ENCODE results near the gene WAS.
"Not testable (repeated sequence)": the region's sequence is repeated elsewhere in the genome, so short reads cannot be mapped to it uniquely, and the experiment has no call there.

The WAS gene

DNA sequence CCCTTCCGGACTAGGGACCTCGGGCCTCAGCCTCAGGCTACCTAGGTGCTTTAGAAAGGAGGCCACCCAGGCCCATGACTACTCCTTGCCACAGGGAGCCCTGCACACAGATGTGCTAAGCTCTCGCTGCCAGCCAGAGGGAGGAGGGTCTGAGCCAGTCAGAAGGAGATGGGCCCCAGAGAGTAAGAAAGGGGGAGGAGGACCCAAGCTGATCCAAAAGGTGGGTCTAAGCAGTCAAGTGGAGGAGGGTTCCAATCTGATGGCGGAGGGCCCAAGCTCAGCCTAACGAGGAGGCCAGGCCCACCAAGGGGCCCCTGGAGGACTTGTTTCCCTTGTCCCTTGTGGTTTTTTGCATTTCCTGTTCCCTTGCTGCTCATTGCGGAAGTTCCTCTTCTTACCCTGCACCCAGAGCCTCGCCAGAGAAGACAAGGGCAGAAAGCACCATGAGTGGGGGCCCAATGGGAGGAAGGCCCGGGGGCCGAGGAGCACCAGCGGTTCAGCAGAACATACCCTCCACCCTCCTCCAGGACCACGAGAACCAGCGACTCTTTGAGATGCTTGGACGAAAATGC is at the start of gene WAS:
WAS (plus strand) TSS at position 389 of the 572 bp plus-strand sequence; CDS start at position 444, 55 bp downstream.
- FAIRE-seq (no peak), DNase-seq (ENCODE audit: insufficient read length, low spot score) (no peak)
- TF ChIP-seq POLR2A (IDR thresholded peaks at IDR 0.05; ENCODE audit: low read depth, low read length), result no peak

DNA sequence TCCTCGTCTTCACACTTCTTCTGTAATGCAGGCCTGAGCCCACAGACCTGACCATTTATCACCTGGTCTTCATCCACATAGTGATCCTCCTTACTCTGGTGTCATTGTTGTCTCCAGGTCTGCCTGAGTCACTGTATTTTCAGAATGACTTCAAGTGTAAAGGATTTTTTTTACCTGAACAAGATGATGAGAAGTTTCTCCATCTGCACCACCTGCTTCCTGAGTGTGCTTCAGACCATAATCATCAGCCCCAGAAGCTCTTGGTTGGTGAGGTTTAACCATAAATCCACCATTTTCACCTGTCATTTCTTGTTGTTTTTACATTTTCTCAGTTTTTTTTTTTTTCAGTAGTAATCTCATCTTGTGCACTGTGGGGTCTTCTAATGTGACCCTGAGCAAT is 47.3 kb upstream of the WAS start:
- FAIRE-seq (no peak), DNase-seq (ENCODE audit: insufficient read length, low spot score) (no peak)
- no peak for TF ChIP-seq POLR2A (IDR thresholded peaks at IDR 0.05; ENCODE audit: low read depth, low read length)

DNA sequence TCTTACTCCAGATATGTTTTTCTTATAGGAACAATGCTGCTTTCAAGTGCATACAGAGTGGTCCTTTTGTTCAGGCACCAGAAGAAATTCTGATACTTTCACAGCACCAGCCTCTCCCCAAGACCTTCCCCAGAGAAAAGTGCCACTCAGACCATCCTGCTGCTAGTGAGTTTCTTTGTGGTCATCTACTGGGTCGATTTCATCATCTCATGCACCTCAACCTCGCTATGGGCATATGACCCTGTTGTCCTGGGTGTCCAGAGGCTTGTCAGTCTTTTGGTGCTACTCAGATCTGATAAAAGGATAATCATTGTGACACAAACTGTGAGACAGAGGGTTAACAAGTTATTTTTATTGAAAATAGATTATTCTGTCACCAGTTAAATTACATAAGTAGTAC is 46.8 kb upstream of the WAS start:
- FAIRE-seq (no peak), DNase-seq (ENCODE audit: insufficient read length, low spot score) (no peak)
- TF ChIP-seq POLR2A (IDR thresholded peaks at IDR 0.05; ENCODE audit: low read depth, low read length), result no peak

DNA sequence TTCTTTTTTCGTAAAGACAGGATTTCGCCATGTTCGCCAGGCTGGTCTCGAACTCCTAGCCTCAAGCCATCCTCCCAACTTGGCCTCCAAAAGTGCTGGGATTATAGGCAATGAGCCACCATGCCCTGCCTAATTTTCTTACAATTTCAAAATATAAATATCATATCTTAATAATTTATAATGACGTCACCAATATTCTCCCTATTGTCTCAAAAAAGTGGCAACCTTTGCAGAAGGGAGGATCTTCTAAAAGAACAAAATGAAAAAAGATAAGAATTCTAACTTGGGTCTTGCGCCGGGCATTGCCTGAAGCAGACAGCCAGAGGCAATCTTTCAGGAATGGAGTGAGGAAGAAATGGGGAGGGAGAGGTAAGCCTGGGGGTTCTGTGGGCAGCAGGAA is 37.9 kb upstream of the WAS start:
- no peak for FAIRE-seq
- TF ChIP-seq POLR2A (IDR thresholded peaks at IDR 0.05; ENCODE audit: low read depth, low read length), result no peak
- DNase-seq (ENCODE audit: insufficient read length, low spot score), result no peak

DNA sequence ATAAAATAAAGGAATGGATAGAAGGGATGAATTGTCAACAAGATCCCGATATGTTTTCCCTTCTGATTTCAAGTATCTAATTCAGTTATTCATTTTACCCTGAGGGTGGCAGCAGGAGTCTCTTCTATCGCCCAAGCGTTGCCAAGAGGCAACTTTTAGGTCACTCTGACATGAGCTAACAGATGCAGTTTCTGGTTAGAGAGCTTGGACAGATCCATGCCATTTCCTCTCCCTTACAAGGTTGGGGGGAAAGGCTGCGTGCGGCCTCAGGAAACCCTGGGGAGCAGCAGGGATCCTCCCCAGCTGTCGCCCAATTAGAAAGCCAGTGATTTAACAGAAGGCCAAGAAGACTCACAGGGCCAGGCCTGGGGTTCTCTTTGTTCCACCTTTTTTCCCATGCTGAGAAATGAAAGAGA is 35.3 kb upstream of the WAS start:
- FAIRE-seq (no peak), DNase-seq (ENCODE audit: insufficient read length, low spot score) (peak; percentile 18)
- TF ChIP-seq POLR2A (IDR thresholded peaks at IDR 0.05; ENCODE audit: low read depth, low read length), result no peak

DNA sequence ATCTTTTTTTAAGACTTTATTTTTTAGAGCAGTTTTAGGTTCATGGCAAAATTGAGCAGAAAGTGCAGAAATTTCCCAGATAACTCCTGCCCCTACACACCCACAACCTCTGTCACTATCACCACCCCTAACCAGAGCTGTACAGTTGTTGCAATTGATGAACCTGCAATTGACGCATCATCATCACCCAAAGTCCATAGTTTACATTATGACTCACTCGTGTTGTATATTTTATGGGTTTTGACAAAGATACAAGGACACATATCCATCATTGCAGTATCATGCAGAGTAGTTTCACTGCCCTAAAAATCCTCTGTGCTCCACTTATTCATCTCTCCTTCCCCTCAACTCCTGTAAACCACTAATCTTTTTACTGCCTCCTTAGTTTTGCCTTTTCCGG is 34.5 kb upstream of the WAS start:
- no peak for TF ChIP-seq POLR2A (IDR thresholded peaks at IDR 0.05; ENCODE audit: low read depth, low read length)
- FAIRE-seq (no peak), DNase-seq (ENCODE audit: insufficient read length, low spot score) (no peak)

DNA sequence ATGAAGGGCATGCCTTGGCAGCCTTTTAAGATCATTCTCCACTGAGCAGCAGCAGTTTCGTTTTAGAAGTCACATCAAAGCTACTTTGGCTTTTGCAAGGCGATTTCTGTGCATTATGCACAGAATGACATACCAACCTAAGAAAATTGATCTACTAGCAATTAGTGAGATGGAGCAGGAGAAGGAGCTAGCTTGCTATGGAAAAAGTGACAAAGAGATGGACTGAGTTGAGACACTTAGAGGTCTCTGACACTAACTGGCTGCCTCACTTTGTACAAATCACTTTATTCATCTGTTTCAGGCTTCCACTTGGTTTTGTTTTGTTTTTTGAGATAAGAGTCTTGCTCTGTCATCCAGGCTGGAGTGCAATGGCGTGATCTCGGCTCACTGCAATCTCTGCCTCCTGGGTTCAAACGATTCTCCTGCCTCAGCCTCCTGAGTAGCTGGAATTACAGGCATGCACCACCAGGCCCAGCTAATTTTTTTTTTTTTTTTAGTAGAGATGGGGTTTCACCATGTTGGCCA is 31.5 kb upstream of the WAS start:
- not testable (repeated sequence) for DNase-seq (ENCODE audit: insufficient read length, low spot score); FAIRE-seq

DNA sequence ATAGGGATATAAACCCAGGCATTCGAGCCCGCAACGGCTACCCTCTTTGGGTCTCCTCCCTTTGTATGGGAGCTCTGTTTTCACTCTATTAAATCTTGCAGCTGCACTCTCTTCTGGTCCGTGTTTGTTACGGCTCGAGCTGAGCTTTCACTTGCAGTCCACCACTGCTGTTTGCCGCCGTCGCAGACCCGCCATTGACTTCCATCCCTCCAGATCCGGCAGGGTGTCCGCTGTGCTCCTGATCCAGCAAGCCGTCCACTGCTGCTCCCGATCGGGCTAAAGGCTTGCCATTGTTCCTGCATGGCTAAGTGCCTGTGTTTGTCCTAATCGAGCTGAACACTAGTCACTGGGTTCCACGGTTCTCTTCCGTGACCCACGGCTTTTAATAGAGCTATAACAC is 28.9 kb upstream of the WAS start:
- not testable (repeated sequence) for FAIRE-seq; DNase-seq (ENCODE audit: insufficient read length, low spot score)

DNA sequence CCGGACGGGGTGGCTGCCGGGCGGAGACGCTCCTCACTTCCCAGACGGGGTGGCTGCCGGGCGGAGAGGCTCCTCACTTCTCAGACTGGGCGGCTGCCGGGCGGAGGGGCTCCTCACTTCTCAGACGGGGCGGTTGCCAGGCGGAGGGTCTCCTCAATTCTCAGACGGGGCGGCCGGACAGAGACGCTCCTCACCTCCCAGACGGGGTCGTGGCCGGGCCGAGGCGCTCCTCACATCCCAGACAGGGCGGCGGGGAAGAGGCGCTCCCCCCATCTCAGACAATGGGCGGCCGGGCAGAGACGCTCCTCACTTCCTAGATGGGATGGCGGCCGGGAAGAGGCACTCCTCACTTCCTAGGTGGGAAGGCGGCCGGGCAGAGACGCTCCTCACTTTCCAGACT is 23.9 kb upstream of the WAS start:
- not testable (repeated sequence) for FAIRE-seq; DNase-seq (ENCODE audit: insufficient read length, low spot score)

DNA sequence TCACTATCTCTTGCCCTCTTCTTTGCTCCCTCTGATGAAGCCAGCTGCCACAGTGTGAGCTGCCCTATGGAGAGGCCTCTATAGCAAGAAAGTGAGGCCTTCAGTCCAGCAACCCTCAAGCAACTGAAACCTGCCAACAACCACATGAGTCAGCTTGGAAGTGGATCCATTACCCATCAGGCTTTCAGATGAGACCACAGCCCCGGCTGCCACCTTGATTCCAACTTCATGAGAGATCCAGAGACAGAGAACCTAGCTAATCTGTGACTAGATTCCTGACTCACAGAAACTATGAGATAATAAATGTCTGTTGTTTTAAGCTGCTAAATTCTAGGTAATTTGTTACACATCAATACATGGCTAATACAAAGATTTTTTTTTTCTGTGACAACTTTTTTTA is 20.4 kb upstream of the WAS start:
- DNase-seq (ENCODE audit: insufficient read length, low spot score) (no peak), FAIRE-seq (no peak)
- TF ChIP-seq POLR2A (IDR thresholded peaks at IDR 0.05; ENCODE audit: low read depth, low read length), result no peak

DNA sequence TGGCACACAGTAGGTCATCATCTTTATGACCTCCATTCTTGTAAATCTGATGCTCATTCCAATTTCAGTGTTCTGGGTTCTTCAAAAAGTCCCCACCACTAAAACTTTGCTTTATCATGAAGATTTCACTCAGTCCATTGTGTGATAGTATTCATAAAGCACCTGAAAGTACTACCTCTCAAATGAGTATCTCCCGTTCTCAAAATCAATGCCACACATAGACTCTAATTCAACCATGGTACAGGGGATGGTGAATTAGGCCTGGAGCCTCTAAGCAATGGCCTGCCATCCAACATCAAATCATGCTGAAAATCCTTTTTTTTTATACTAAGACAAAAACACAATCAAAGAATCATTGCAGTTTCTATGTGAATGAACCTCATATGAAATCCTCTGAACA is 19.4 kb upstream of the WAS start:
- no peak for DNase-seq (ENCODE audit: insufficient read length, low spot score)
- TF ChIP-seq POLR2A (IDR thresholded peaks at IDR 0.05; ENCODE audit: low read depth, low read length), result no peak
- no peak for FAIRE-seq

DNA sequence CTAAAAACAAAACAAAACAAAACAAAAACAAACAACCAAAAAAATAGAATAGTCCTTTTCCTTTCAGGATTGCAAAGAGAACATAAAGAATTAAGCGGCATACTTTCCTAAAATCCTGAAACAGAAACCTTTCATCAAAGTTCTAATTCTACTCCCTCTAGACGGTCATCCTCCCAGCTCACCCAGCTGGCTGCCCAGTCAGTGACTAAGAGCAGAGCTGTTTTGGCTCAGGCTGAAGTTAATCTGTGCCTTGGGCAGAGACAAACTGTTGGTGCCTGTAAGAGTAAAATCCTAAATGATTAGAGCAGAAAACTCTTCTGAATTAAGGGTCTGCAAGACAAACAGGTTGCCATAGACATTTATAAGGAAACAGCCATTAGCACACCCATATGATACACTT is 17.6 kb upstream of the WAS start:
- DNase-seq (ENCODE audit: insufficient read length, low spot score) (no peak), FAIRE-seq (no peak)
- TF ChIP-seq POLR2A (IDR thresholded peaks at IDR 0.05; ENCODE audit: low read depth, low read length), result no peak

DNA sequence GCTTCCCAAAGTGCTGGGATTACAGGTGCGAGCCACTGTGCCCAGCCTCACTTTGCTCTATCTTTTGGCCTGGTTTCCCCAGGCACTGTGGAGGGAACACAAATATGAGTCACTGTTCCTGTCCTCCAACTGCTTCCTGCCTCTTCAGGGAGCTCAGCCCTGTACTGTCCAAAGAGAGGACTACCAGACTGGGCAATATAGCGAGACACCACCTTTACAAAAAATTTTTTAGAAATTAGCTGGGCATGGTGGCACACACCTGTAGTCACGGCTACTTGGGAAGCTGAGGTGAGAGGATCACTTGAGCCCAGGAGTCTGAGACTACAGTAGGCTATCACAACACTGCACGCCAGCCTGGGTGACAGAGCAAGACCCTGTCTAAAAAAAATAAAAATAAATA is 16.9 kb upstream of the WAS start:
- TF ChIP-seq POLR2A (IDR thresholded peaks at IDR 0.05; ENCODE audit: low read depth, low read length), result no peak

DNA sequence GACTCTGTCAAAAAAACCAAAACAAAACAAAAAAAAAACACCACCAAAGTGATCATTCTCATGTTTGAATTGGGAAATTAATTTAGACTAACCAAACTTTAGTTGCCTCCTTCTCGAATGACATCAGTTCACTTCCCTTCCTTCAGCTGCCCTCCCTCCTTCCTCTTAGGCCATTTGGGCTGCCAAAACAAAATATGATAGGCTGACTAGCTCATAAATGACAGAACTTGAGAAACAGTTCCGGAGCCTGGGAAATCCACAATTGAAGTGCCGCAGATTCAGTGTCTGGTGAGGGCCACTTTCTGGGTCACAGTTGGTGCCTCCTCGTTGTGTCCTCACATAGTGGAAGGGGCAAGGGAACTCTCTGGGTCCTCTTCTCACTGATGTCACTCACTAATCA is 16.1 kb upstream of the WAS start:
- no peak for TF ChIP-seq POLR2A (IDR thresholded peaks at IDR 0.05; ENCODE audit: low read depth, low read length)
- no peak for DNase-seq (ENCODE audit: insufficient read length, low spot score)
- FAIRE-seq, result no peak

More for the DNA sequence above, 16.9 kb upstream of the WAS start:
- DNase-seq (ENCODE audit: insufficient read length, low spot score), result no peak
- FAIRE-seq, result no peak

DNA sequence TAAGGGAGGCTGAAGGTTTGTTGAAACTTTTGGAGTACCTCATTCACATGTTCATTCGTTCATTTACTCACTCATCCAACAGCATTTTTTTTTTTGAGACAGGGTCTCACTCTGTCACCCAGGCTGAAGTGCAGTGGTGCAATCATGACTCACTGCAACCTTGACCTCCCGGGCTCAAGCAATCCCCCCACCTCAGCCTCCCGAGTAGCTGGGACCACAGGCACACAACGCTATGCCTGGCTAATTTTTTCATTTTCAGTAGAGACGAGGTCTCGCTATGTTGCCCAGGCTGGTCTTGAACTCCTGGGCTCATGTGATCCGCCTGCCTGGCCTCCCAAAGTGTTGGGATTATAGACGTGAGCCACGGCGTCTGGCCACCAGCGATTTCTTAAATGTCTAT is 15.4 kb upstream of the WAS start:
- not testable (repeated sequence) for DNase-seq (ENCODE audit: insufficient read length, low spot score); FAIRE-seq
